NCI-H82 (cell line): ENCODE measurements around the gene NTNG2.

ENCODE experiments used
- DNase-seq: peaks from one replicate; lab custom pipeline; 2025; lab: John Stamatoyannopoulos, UW

The NTNG2 gene

GRCh38 chr9:132146575-132146974, 15.3 kb upstream of the NTNG2 start:
- no peak for DNase-seq

GRCh38 chr9:132147331-132147730, 14.5 kb upstream of the NTNG2 start:
- no peak for DNase-seq

- no peak for DNase-seq
Observed at GRCh38 chr9:132147839-132148238, 14.0 kb upstream of the NTNG2 start.

DNA sequence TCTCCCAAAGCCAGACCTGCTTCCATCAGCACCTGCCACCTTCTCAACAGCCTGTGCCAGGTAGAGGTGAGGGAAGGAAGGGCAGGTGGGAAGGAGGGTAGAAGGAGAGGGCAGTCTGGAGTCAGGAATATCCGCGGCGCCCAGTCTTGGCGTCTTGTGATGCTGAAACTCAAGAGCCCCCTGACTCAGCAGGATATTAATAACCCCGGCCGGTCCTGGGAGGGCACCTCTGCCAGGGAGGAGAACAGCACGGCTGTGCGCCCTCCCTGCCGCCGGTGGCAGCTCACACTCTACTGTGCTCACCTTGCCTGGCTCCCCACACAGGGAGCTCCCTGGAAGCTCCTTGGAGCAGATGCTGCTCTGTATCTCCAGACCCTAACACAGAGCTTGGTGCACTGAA, 11.6 kb upstream of the NTNG2 start:
- no peak for DNase-seq

GRCh38 chr9:132151118-132151517, 10.7 kb upstream of the NTNG2 start:
- no peak for DNase-seq

DNA sequence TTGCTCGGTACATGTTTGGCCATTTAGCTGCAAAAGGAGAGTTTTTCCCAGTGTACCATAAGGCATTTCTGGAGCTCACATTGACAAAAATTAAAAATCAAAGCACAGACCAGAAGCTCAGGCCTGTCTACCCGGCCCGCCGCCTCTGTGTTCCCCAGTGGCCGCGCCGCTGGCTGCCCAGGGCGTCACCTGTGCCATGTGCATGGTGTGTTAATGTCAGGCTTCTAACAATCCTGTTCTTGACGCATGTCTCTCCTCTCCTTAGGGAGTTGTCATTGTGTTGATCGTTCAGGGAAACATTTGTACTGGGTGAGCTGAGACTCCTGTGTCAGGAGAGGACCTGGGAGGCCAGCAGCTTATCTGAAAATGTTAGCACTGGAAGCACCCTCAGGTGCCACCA, 9.6 kb upstream of the NTNG2 start:
- DNase-seq, result no peak

DNA sequence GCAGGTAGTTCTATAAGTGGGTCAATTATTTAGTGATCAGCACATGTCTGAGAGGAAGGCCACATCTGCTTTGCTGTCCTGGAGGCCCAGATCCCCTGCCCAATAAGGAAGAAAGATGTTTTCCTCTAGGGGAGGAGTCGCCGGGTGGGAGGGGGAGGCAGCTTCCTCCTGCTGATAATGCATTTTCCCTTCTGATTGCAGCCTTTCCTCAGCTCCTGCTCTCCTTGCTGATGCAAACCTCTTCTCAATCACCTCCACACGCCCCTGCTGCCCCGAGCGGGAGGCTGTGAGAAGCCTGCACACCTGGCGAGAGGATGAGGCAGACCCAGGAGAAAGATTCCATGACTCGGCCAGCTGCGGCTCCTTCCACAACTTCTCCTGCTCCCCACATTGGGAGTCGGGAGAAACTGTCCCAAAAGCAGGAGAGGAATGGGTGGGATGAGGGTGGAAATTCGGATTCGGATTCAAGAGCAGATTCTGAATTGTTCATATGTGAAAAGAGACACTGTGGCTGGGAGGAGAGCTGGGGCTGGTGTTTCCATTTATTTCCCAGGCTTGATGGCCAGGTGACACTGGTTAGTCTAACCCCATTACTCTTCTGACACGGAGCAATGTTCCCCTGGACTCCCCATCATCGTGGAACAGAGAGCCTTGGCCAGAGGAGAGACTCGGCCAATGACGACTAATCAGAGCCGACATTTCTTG, 6.8 kb upstream of the NTNG2 start:
- DNase-seq, result peak; percentile 32

DNA sequence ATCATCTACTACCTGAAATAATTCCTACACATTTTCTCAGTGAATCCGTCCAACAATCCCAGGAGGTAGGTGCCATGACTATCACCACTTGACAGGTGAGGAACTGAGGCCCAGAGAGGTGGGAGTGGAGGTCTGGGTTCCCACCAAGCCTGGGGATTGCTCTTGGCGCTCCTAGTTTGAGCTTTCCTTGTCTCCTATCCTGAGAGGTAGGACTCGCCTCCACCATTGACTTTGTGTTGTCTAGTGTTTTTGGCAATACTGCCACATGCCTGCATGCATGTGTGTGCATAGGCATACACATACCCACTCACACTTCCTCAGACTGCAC, 6.3 kb upstream of the NTNG2 start:
- DNase-seq, result no peak

DNA sequence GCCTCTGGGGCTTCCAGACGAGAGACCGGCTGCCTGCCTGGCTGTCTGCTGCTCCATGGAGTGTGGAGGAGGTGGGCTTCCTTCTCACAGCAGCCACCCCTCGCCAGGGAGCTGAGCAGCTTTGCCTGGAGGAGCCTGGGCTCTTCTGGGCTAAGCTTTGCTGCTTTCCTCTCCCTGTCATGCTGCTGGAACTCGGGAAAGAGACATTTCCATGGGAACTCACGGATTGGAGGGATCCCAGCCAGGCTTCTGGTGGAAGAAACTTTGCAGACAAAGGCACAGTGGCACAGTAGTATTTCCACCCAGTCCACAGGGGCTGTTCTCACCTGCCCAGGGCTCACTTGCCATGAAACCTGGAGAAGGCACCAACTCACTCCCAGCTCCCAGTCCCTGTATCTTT, 5.6 kb upstream of the NTNG2 start:
- DNase-seq, result no peak

GRCh38 chr9:132157347-132158116, 4.3 kb upstream of the NTNG2 start:
- DNase-seq, result no peak

GRCh38 chr9:132160802-132161742, 786 bp upstream of the NTNG2 start:
- peak; percentile 96 for DNase-seq

- peak; percentile 51 for DNase-seq
Observed at GRCh38 chr9:132162764-132163456, 1.1 kb downstream of the NTNG2 start.

DNA sequence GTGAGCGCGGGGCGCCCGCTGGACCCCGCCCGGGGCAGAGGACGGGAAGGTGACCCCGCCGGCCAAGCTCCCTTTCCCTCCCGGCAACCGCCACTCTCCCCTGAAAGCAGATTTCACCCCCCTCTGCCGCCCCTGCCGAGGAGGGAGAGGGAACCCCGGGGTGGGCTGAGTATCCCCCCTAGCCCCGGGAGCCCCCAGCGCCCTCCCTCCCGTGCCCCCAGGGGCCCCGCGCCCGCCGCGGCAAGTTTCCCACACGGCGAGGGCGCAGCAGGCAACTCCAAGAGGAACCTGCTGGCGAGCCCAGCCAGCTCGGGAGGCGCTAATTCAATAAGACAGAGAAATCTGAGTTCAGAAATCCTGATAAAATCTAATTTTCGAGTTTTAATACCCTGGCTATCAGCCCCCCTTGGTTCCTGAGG, 1.6 kb downstream of the NTNG2 start:
- peak; percentile 47 for DNase-seq

- no peak for DNase-seq
Observed at GRCh38 chr9:132163876-132164603, 2.2 kb downstream of the NTNG2 start.

GRCh38 chr9:132164604-132165362, 2.9 kb downstream of the NTNG2 start:
- DNase-seq, result no peak

- peak; percentile 29 for DNase-seq
Observed at GRCh38 chr9:132166599-132166998, 4.7 kb downstream of the NTNG2 start.

- peak; percentile 82 for DNase-seq
Observed at GRCh38 chr9:132167192-132167591, 5.3 kb downstream of the NTNG2 start.

DNA sequence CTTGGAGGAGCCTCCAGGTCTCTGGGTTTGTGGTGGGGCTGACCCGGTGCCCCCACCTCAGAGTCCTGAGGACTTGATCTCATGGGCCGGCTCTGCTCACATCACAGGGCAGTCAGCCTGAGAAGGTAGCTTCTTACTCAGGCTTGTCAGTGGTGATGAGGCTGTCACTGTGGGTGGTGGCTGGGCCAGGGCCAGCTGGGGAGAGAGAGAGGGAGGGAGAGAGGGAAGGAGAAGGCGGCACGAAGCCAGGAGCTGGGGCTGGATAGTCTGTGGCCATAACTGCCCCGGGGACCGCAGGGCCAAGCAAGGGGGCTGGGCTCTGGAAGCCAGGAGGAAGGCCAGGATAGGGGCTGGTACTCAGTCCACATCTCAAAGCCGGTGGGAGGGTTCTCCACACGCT, 6.5 kb downstream of the NTNG2 start:
- no peak for DNase-seq

- DNase-seq, result no peak
Observed at GRCh38 chr9:132168851-132169250, 7.0 kb downstream of the NTNG2 start.

GRCh38 chr9:132169672-132170392, 8.0 kb downstream of the NTNG2 start:
- DNase-seq, result peak; percentile 88
